WTC11 (cell line): Measurements from ENCODE around the gene MEAF6. TPM values are rescaled to one million over a fixed set of nuclear protein-coding genes. Genes with fewer than 3 reads are reported as not detected.

Experiments used
- ATAC-seq: fragments of 200-7000 bp; cut with Tn5 transposase; 2 replicates; pipeline ENCODE4 v1.10.0; 2021; ENCODE audit warnings: mild to moderate bottlenecking, moderate library complexity
- CTCF ChIA-PET: fragments of 300-600 bp; sonication (Branson Sonifier 250); formaldehyde crosslinking; loops from one replicate; lab custom pipeline; 2021; ENCODE audit warnings: antibody characterized with exemption; lab: Charles Lee
- POLR2A ChIA-PET: fragments of 350-600 bp; sonication (Branson Sonifier 250); formaldehyde crosslinking; loops from one replicate; lab custom pipeline; 2021; ENCODE audit warnings: antibody characterized with exemption; lab: Charles Lee
- DNase-seq: peaks from one replicate; pipeline ENCODE4 v3.0.0; 2021; ENCODE audit warnings: low spot score
- H3K27ac Mint-ChIP-seq: 2 replicates; pipeline ENCODE4 v1.8.0; 2021; ENCODE audit warnings: mixed read lengths
- H3K27me3 Mint-ChIP-seq: 2 replicates; pipeline ENCODE4 v1.8.0; 2021; ENCODE audit warnings: low read depth, mild to moderate bottlenecking, moderate library complexity, mixed read lengths
- H3K36me3 Mint-ChIP-seq: 2 replicates; pipeline ENCODE4 v1.8.0; 2021; ENCODE audit warnings: mixed read lengths
- H3K4me1 Mint-ChIP-seq: 2 replicates; pipeline ENCODE4 v1.8.0; 2022; ENCODE audit warnings: mixed read lengths
- H3K4me3 Mint-ChIP-seq: 2 replicates; pipeline ENCODE4 v1.8.0; 2021; ENCODE audit warnings: mild to moderate bottlenecking, moderate library complexity, mixed read lengths
- H3K9me3 Mint-ChIP-seq: 2 replicates; pipeline ENCODE4 v1.8.0; 2021; ENCODE audit warnings: mixed read lengths
- AFF4 ChIP-seq: sonication (generic); formaldehyde crosslinking; IDR thresholded peaks from 2 replicates; pipeline ENCODE4 v1.8.1; 2023; ENCODE audit warnings: mild to moderate bottlenecking, missing genetic modification reagents, borderline replicate concordance
- ATF2 ChIP-seq: sonication (generic); formaldehyde crosslinking; IDR thresholded peaks from 2 replicates; pipeline ENCODE4 v1.8.1; 2022; ENCODE audit warnings: low read depth, missing genetic modification reagents, borderline replicate concordance
- FOXP1 ChIP-seq: sonication (generic); formaldehyde crosslinking; IDR thresholded peaks from 2 replicates; pipeline ENCODE4 v1.8.0; 2022; ENCODE audit warnings: missing genetic modification reagents, mild to moderate bottlenecking, moderate library complexity, borderline replicate concordance
- KAT7 ChIP-seq: sonication (generic); formaldehyde crosslinking; IDR thresholded peaks from 2 replicates; pipeline ENCODE4 v1.8.1; 2023; ENCODE audit warnings: missing genetic modification reagents, mild to moderate bottlenecking, borderline replicate concordance
- NR3C1 ChIP-seq: sonication (generic); formaldehyde crosslinking; conservative IDR thresholded peaks from 2 replicates; pipeline ENCODE4 v1.8.1; 2023; ENCODE audit warnings: low read depth, mild to moderate bottlenecking, missing genetic modification reagents
- SMAD3 ChIP-seq: sonication (generic); formaldehyde crosslinking; IDR thresholded peaks from 2 replicates; pipeline ENCODE4 v1.8.0; 2022; ENCODE audit warnings: missing genetic modification reagents, mild to moderate bottlenecking, borderline replicate concordance
- SMAD4 ChIP-seq: sonication (generic); formaldehyde crosslinking; IDR thresholded peaks from 2 replicates; pipeline ENCODE4 v1.8.0; 2022; ENCODE audit warnings: mild to moderate bottlenecking, missing genetic modification reagents
- STAT6 ChIP-seq: sonication (generic); formaldehyde crosslinking; conservative IDR thresholded peaks from 2 replicates; pipeline ENCODE4 v1.8.1; 2023; ENCODE audit warnings: mild to moderate bottlenecking, low read depth, missing genetic modification reagents, moderate library complexity
- TCF7 ChIP-seq: sonication (generic); formaldehyde crosslinking; IDR thresholded peaks from 2 replicates; pipeline ENCODE4 v1.8.0; 2022; ENCODE audit warnings: mild to moderate bottlenecking, low read depth, missing genetic modification reagents, moderate library complexity
- TEAD1 ChIP-seq: sonication (generic); formaldehyde crosslinking; IDR thresholded peaks from 2 replicates; pipeline ENCODE4 v1.8.0; 2022; ENCODE audit warnings: mild to moderate bottlenecking, missing genetic modification reagents
- USF1 ChIP-seq: sonication (generic); formaldehyde crosslinking; IDR thresholded peaks from 2 replicates; pipeline ENCODE4 v1.8.0; 2022; ENCODE audit warnings: mild to moderate bottlenecking, missing genetic modification reagents
- ZNF219 ChIP-seq: sonication (generic); formaldehyde crosslinking; IDR thresholded peaks from 2 replicates; pipeline ENCODE4 v1.8.0; 2023; ENCODE audit warnings: missing genetic modification reagents, mild to moderate bottlenecking, borderline replicate concordance
- ZNF281 ChIP-seq: sonication (generic); formaldehyde crosslinking; IDR thresholded peaks from 2 replicates; pipeline ENCODE4 v1.8.0; 2023; ENCODE audit warnings: mild to moderate bottlenecking, missing genetic modification reagents
- ZNF425 ChIP-seq: fragments of 250-450 bp; sonication (Bioruptor Pico); conservative IDR thresholded peaks from 2 replicates; pipeline ENCODE4 v1.9.0; 2021; ENCODE audit warnings: mild to moderate bottlenecking
- ZNF532 ChIP-seq: fragments of 250-450 bp; sonication (Bioruptor Pico); IDR thresholded peaks from 2 replicates; pipeline ENCODE4 v1.9.0; 2021; ENCODE audit warnings: mild to moderate bottlenecking, borderline replicate concordance
- total RNA-seq: library from RNA; stranded (reverse); gene quantifications from 3 replicates; pipeline ENCODE4 v1.2.3, GENCODE V29; 2021

MEAF6 gene
- total RNA-seq, 1 experiment from 2014 or later = 37.4 TPM

- TF ChIP-seq ZNF425 (no peak), ZNF281 (no peak), SMAD3 (CRISPR knock-in tag) (no peak), FOXP1 (no peak), AFF4 (CRISPR knock-in tag) (no peak), KAT7 (CRISPR knock-in tag) (no peak), SMAD4 (CRISPR knock-in tag) (no peak), ZNF532 (CRISPR knock-in tag) (no peak), TEAD1 (CRISPR knock-in tag) (no peak), NR3C1 (CRISPR knock-in tag) (no peak), USF1 (CRISPR knock-in tag) (no peak), TCF7 (CRISPR knock-in tag) (no peak), STAT6 (CRISPR knock-in tag) (no peak), ZNF219 (CRISPR knock-in tag) (no peak), ATF2 (no peak)
- no peaks in the 10 kb centered on the region for H3K9me3 Mint-ChIP-seq
- no peak for DNase-seq
- peaks cover 23% of the 10 kb centered on the region for H3K27me3 Mint-ChIP-seq
- ATAC-seq = no peak
- CTCF ChIA-PET = interaction anchor here (1.0 to 6.4 kb wide), 8 partner anchors 8 to 219 kb away, joined by 3 to 109 read pairs (median 6); partner anchors contain the start of genes CDCA8 and MEAF6
- peaks cover 53% of the 10 kb centered on the region for H3K4me1 Mint-ChIP-seq
- H3K4me3 Mint-ChIP-seq = peak overlapping the region; percentile 72
- H3K36me3 Mint-ChIP-seq = peaks cover 5% of the 10 kb centered on the region
- H3K27ac Mint-ChIP-seq = no peak overlapping the region
- POLR2A ChIA-PET = interaction anchor here (0.6 to 1.2 kb wide), 4 partner anchors 11 to 1587 kb away, joined by 3 to 4 read pairs (median 4); no protein-coding TSS in a partner anchor
Measured at GRCh38 chr1:37473431-37474045, 41.0 kb downstream of the MEAF6 start.
